CD4-positive, alpha-beta memory T cell (primary cell): ENCODE data around the gene SAP25. TPM values are rescaled to one million over a fixed set of nuclear protein-coding genes. Genes with fewer than 3 reads are reported as not detected.

ENCODE experiments used
- CTCF ChIA-PET: fragments of 350-600 bp; sonication (Branson Sonifier 250); formaldehyde crosslinking; loops from one replicate; lab custom pipeline; 2021; ENCODE audit warnings: inconsistent platforms; ENCODE audit not compliant: partially characterized antibody; lab: Charles Lee
- POLR2A ChIA-PET: fragments of 350-600 bp; sonication (Branson Sonifier 250); formaldehyde crosslinking; loops from one replicate; lab custom pipeline; 2021; ENCODE audit not compliant: partially characterized antibody; lab: Charles Lee
- DNase-seq, 5 donors: peaks; one replicate each; pipeline versions ENCODE4 v3.0.0 to v3.0.0-alpha.2; 2020 to 2022; ENCODE audit warnings: mixed read lengths in 1 of 5
- H3K27ac ChIP-seq: one replicate; pipeline ENCODE4 v1.7.0; 2013; ENCODE audit warnings: low read depth, low read length
- H3K27me3 ChIP-seq: 2 replicates; pipeline ENCODE4 v1.7.0; 2013; ENCODE audit warnings: mild to moderate bottlenecking, low read length, moderate library complexity; ENCODE audit not compliant: insufficient read depth
- H3K36me3 ChIP-seq: 2 replicates; pipeline ENCODE4 v1.7.0; 2013; ENCODE audit warnings: mild to moderate bottlenecking, low read length, moderate library complexity; ENCODE audit not compliant: insufficient read depth
- H3K4me1 ChIP-seq: 2 replicates; pipeline ENCODE4 v1.7.0; 2013; ENCODE audit warnings: mild to moderate bottlenecking, low read length, moderate library complexity; ENCODE audit not compliant: insufficient read depth
- H3K4me3 ChIP-seq, 2 donors: one replicate each; pipeline ENCODE4 v1.7.0; 2013; ENCODE audit warnings: low read length in 2 of 2, mild to moderate bottlenecking in 1 of 2
- H3K9me3 ChIP-seq, 2 donors: one replicate each; pipeline ENCODE4 v1.7.0; 2013; ENCODE audit warnings: low read length in 2 of 2, control low read depth in 1 of 2; ENCODE audit not compliant: control insufficient read depth in 1 of 2
- H3K27ac Mint-ChIP-seq, 7 donors: one replicate each; pipeline ENCODE4 v1.8.0; 2020 to 2021; ENCODE audit warnings: mixed read lengths in 7 of 7, mild to moderate bottlenecking in 6 of 7, inconsistent platforms in 3 of 7, moderate library complexity in 3 of 7
- H3K27me3 Mint-ChIP-seq, 2 donors: one replicate each; pipeline ENCODE4 v1.8.0; 2020 to 2021; ENCODE audit warnings: mixed read lengths in 2 of 2
- H3K36me3 Mint-ChIP-seq, 2 donors: one replicate each; pipeline ENCODE4 v1.8.0; 2020 to 2021; ENCODE audit warnings: mixed read lengths in 2 of 2, inconsistent platforms in 1 of 2, mild to moderate bottlenecking in 1 of 2
- H3K4me1 Mint-ChIP-seq, 4 donors: one replicate each; pipeline ENCODE4 v1.8.0; 2020 to 2021; ENCODE audit warnings: mixed read lengths in 4 of 4, mild to moderate bottlenecking in 1 of 4
- H3K4me3 Mint-ChIP-seq, 8 donors: one replicate each; pipeline ENCODE4 v1.8.0; 2020 to 2021; ENCODE audit warnings: mixed read lengths in 8 of 8, mild to moderate bottlenecking in 7 of 8, moderate library complexity in 6 of 8, inconsistent platforms in 3 of 8
- H3K9me3 Mint-ChIP-seq, 8 donors: one replicate each; pipeline ENCODE4 v1.8.0; 2020 to 2021; ENCODE audit warnings: mixed read lengths in 8 of 8, mild to moderate bottlenecking in 5 of 8, inconsistent platforms in 3 of 8, moderate library complexity in 1 of 8
- intact Hi-C: fragments of 100-400 bp; cut with micrococcal nuclease; formaldehyde crosslinking; loops from one replicate; pipeline ENCODE4 v1.15.1; 2023
- polyA plus RNA-seq, 2 donors: library from polyadenylated mRNA; unstranded; fragments of 300-500 nt; fragmentation: Illumina TruSeq; gene quantifications; one replicate each; pipeline ENCODE4 v1.2.3, GENCODE V29; 2021
- total RNA-seq, 2 experiments: library from RNA; stranded (reverse); gene quantifications; one replicate each; pipeline ENCODE4 v1.2.3, GENCODE V29; 2021

SAP25 gene
- total and polyA plus RNA-seq, 4 experiments from 2014 or later = 0.72 to 126 (median 119) TPM; not detected in 1

GRCh38 chr7:100572949-100573675 lies 588 bp downstream of the SAP25 start:
- peaks cover 0 to 2% (median 0%) of the 10 kb centered on the region in 8 donors for H3K9me3 Mint-ChIP-seq
- H3K4me3 Mint-ChIP-seq = no peak overlapping the region
- Histone ChIP-seq H3K27me3 (no peaks in the 10 kb centered on the region), H3K27ac (no peak overlapping the region), H3K4me1 (peaks cover 30% of the 10 kb centered on the region), H3K36me3 (peaks cover 36% of the 10 kb centered on the region), H3K9me3 (no peaks in the 10 kb centered on the region), H3K4me3 (no peak overlapping the region)
- DNase-seq = no peak
- POLR2A ChIA-PET = interaction anchor here (1.0 to 12.1 kb wide), 2 partner anchors 13 to 29 kb away, joined by 3 to 307 read pairs; partner anchors contain the start of genes FBXO24, LRCH4 and PCOLCE
- peaks cover 4 to 31% of the 10 kb centered on the region in 2 donors for H3K36me3 Mint-ChIP-seq
- CTCF ChIA-PET = interaction anchor here (1.4 kb wide), 1 partner anchor 132 kb away, joined by 3 read pairs; the partner anchor contains the start of gene POP7
- no peak overlapping the region for H3K27ac Mint-ChIP-seq
- intact Hi-C loops = no loop called here
- H3K4me1 Mint-ChIP-seq = peaks cover 14 to 45% (median 19%) of the 10 kb centered on the region in 4 donors
- H3K27me3 Mint-ChIP-seq = no peaks in the 10 kb centered on the region

GRCh38 chr7:100572281-100572948 lies 1.3 kb downstream of the SAP25 start:
- no peaks in the 10 kb centered on the region for H3K9me3 ChIP-seq
- peaks cover 4 to 31% of the 10 kb centered on the region in 2 donors for H3K36me3 Mint-ChIP-seq
- peaks cover 0 to 2% (median 0%) of the 10 kb centered on the region in 8 donors for H3K9me3 Mint-ChIP-seq
- no peak overlapping the region for H3K27ac ChIP-seq
- intact Hi-C loops = no loop called here
- peaks cover 14 to 51% (median 24%) of the 10 kb centered on the region in 4 donors for H3K4me1 Mint-ChIP-seq
- POLR2A ChIA-PET = interaction anchor here (1.0 to 12.1 kb wide), 2 partner anchors 14 to 29 kb away, joined by 3 to 307 read pairs; partner anchors contain the start of genes FBXO24, LRCH4 and PCOLCE
- CTCF ChIA-PET = interaction anchor here (1.4 kb wide), 1 partner anchor 133 kb away, joined by 3 read pairs; the partner anchor contains the start of gene POP7
- peaks cover 29% of the 10 kb centered on the region for H3K36me3 ChIP-seq
- H3K27me3 ChIP-seq = no peaks in the 10 kb centered on the region
- DNase-seq = no peak
- no peaks in the 10 kb centered on the region for H3K27me3 Mint-ChIP-seq
- peak overlapping the region in 2 of 7 donors; percentile 59 to 70 for H3K27ac Mint-ChIP-seq
- H3K4me3 Mint-ChIP-seq = no peak overlapping the region
- H3K4me3 ChIP-seq = no peak overlapping the region
- H3K4me1 ChIP-seq = peaks cover 37% of the 10 kb centered on the region

- peaks cover 14 to 51% (median 24%) of the 10 kb centered on the region in 4 donors for H3K4me1 Mint-ChIP-seq
- no peaks in the 10 kb centered on the region for H3K27me3 ChIP-seq
- peaks cover 25% of the 10 kb centered on the region for H3K36me3 ChIP-seq
- intact Hi-C loops = no loop called here
- ChIA-PET CTCF (interaction anchor here (0.5 to 1.8 kb wide), 4 partner anchors 12 to 17 kb away, joined by 3 to 7 read pairs (median 6); partner anchors contain the start of genes FBXO24 and LRCH4), POLR2A (interaction anchor here (0.8 to 12.1 kb wide), 8 partner anchors 8 to 134 kb away, joined by 3 to 307 read pairs (median 5); partner anchors contain the start of genes AGFG2, FBXO24, LRCH4 and NYAP1)
- no peak overlapping the region for H3K27ac ChIP-seq
- H3K27ac Mint-ChIP-seq = peak overlapping the region in 5 of 7 donors; percentile 37 to 80 (median 59)
- no peaks in the 10 kb centered on the region for H3K9me3 ChIP-seq
- H3K36me3 Mint-ChIP-seq = peaks cover 4 to 29% of the 10 kb centered on the region in 2 donors
- H3K4me3 Mint-ChIP-seq = peak overlapping the region in 2 of 8 donors; percentile 12 to 71
- no peak overlapping the region for H3K4me3 ChIP-seq
- no peaks in the 10 kb centered on the region for H3K27me3 Mint-ChIP-seq
- peaks cover 0 to 2% (median 0%) of the 10 kb centered on the region in 8 donors for H3K9me3 Mint-ChIP-seq
- DNase-seq = no peak
- peaks cover 37% of the 10 kb centered on the region for H3K4me1 ChIP-seq
Observed at GRCh38 chr7:100571829-100572116, 1.9 kb downstream of the SAP25 start.

- no peak overlapping the region for H3K4me3 ChIP-seq
- ChIA-PET CTCF (interaction anchor here (0.5 to 1.8 kb wide), 8 partner anchors 12 to 161 kb away, joined by 3 to 7 read pairs (median 3); partner anchors contain the start of genes FBXO24, LRCH4 and POP7), POLR2A (interaction anchor here (0.8 to 12.1 kb wide), 11 partner anchors 8 to 137 kb away, joined by 3 to 307 read pairs (median 5); partner anchors contain the start of genes AGFG2, FBXO24, LRCH4 and NYAP1)
- peaks cover 0 to 2% (median 0%) of the 10 kb centered on the region in 8 donors for H3K9me3 Mint-ChIP-seq
- no peaks in the 10 kb centered on the region for H3K27me3 Mint-ChIP-seq
- H3K4me1 ChIP-seq = peaks cover 37% of the 10 kb centered on the region
- no peak overlapping the region for H3K27ac ChIP-seq
- H3K27me3 ChIP-seq = no peaks in the 10 kb centered on the region
- peaks cover 14 to 51% (median 27%) of the 10 kb centered on the region in 4 donors for H3K4me1 Mint-ChIP-seq
- no peaks in the 10 kb centered on the region for H3K9me3 ChIP-seq
- peak in 1 of 5 donors; percentile 52 for DNase-seq
- intact Hi-C loops = loop anchor here (1.0 kb wide), 1 partner anchor 12 kb away; no protein-coding TSS in a partner anchor
- peak overlapping the region in 4 of 8 donors; percentile 21 to 71 (median 49) for H3K4me3 Mint-ChIP-seq
- H3K36me3 Mint-ChIP-seq = peaks cover 0 to 26% of the 10 kb centered on the region in 2 donors
- peak overlapping the region; percentile 25 to 84 (median 42) for H3K27ac Mint-ChIP-seq
- H3K36me3 ChIP-seq = peaks cover 19% of the 10 kb centered on the region
Observed at GRCh38 chr7:100570954-100571828, 2.5 kb downstream of the SAP25 start.

GRCh38 chr7:100568896-100569844 lies 4.5 kb downstream of the SAP25 start:
- H3K4me1 Mint-ChIP-seq = peaks cover 14 to 52% (median 27%) of the 10 kb centered on the region in 4 donors
- no peaks in the 10 kb centered on the region for H3K27me3 Mint-ChIP-seq
- H3K9me3 Mint-ChIP-seq = peaks cover 0 to 2% (median 0%) of the 10 kb centered on the region in 8 donors
- DNase-seq = peak; percentile 43 to 70 (median 46)
- peak overlapping the region; percentile 31 to 77 (median 68) for H3K4me3 Mint-ChIP-seq
- Histone ChIP-seq H3K36me3 (peaks cover 3% of the 10 kb centered on the region), H3K9me3 (no peaks in the 10 kb centered on the region), H3K27me3 (no peaks in the 10 kb centered on the region), H3K4me1 (peaks cover 40% of the 10 kb centered on the region), H3K27ac (peak overlapping the region; percentile 48), H3K4me3 (peak overlapping the region in 1 of 2 donors; percentile 47)
- H3K27ac Mint-ChIP-seq = peak overlapping the region; percentile 32 to 93 (median 83)
- intact Hi-C loops = loop anchor here (2.0 kb wide), 1 partner anchor 64 kb away; no protein-coding TSS in a partner anchor
- ChIA-PET POLR2A (interaction anchor here (0.7 to 12.1 kb wide), 22 partner anchors 8 to 123 kb away, joined by 3 to 307 read pairs (median 4); partner anchors contain the start of genes AGFG2, FBXO24, GNB2 and LRCH4), CTCF (interaction anchor here (0.9 to 11.8 kb wide), 10 partner anchors 10 to 167 kb away, joined by 3 to 266 read pairs (median 4); partner anchors contain the start of genes FBXO24, LRCH4, POP7 and PPP1R35)
- H3K36me3 Mint-ChIP-seq = peaks cover 0 to 18% of the 10 kb centered on the region in 2 donors
